Peyer's patch (tissue), 4 donors: Measurements from ENCODE around the gene KRT39. TPM values are rescaled to one million over a fixed set of nuclear protein-coding genes. Genes with fewer than 3 reads are reported as not detected.

Experiments used
- DNase-seq, 3 donors: peaks; one replicate each; pipeline ENCODE4 v3.0.0-alpha.2; 2017 to 2019
- H3K27ac ChIP-seq, 4 donors: fragments of 200-600 bp; sonication (generic); one replicate each; pipeline ENCODE4 v1.5.1; 2016 to 2019
- H3K27me3 ChIP-seq, 2 donors: fragments of 200-600 bp; sonication (generic); one replicate each; pipeline ENCODE4 v1.5.1; 2019
- H3K36me3 ChIP-seq, 3 donors: fragments of 200-600 bp; sonication (generic); one replicate each; pipeline ENCODE4 v1.5.1; 2016 to 2019
- H3K4me1 ChIP-seq, 4 donors: fragments of 200-600 bp; sonication (generic); one replicate each; pipeline ENCODE4 v1.5.1; 2016 to 2019
- H3K4me3 ChIP-seq, 4 donors: fragments of 200-600 bp; sonication (generic); 1 replicate in 3 of 4; 2 replicates in 1 of 4; pipeline ENCODE4 v1.5.1; 2016 to 2019; ENCODE audit warnings: mild to moderate bottlenecking in 1 of 4
- H3K9me3 ChIP-seq, 4 donors: fragments of 200-600 bp; sonication (generic); one replicate each; pipeline ENCODE4 v1.5.1; 2016 to 2019; ENCODE audit warnings: mild to moderate bottlenecking in 1 of 4
- CTCF ChIP-seq, 6 experiments: fragments of 450-650 bp in 4 of 6; fragments of 200-600 bp in 2 of 6; sonication (generic) in 1 of 6; IDR thresholded peaks; one replicate each; pipeline ENCODE4 v1.5.1; 2017 to 2019; ENCODE audit warnings: antibody characterized with exemption in 6 of 6, mild to moderate bottlenecking in 3 of 6, moderate library complexity in 1 of 6
- POLR2A ChIP-seq, 2 donors: fragments of 450-650 bp; IDR thresholded peaks; one replicate each; pipeline ENCODE4 v1.5.1; 2017; ENCODE audit warnings: antibody characterized with exemption in 2 of 2, mild to moderate bottlenecking in 2 of 2, moderate library complexity in 2 of 2
- total RNA-seq, 4 donors: library from RNA; depleted of rRNA; stranded (reverse); fragments of >200 nt; gene quantifications; one replicate each; pipeline ENCODE4 v1.1.0, GENCODE V29; 2016

The KRT39 gene
- total RNA-seq, 4 donors from 2014 or later: not detected

GRCh38 chr17:41010441-41010840, 43.7 kb upstream of the KRT39 start:
- no peak for TF ChIP-seq CTCF (IDR thresholded peaks at IDR 0.05)
- TF ChIP-seq POLR2A (IDR thresholded peaks at IDR 0.05): no peak
- Histone ChIP-seq H3K27ac (no peak overlapping the region), H3K4me1 (no peaks in the 10 kb centered on the region), H3K9me3 (no peaks in the 10 kb centered on the region), H3K4me3 (no peak overlapping the region), H3K36me3 (no peaks in the 10 kb centered on the region), H3K27me3 (no peaks in the 10 kb centered on the region)
- no peak for DNase-seq

- H3K27ac ChIP-seq: no peak overlapping the region
- DNase-seq: no peak
- H3K36me3 ChIP-seq: no peaks in the 10 kb centered on the region
- H3K4me3 ChIP-seq: no peak overlapping the region
- H3K4me1 ChIP-seq: no peaks in the 10 kb centered on the region
- TF ChIP-seq POLR2A (IDR thresholded peaks at IDR 0.05): no peak
- TF ChIP-seq CTCF (IDR thresholded peaks at IDR 0.05): no peak
- H3K27me3 ChIP-seq: no peaks in the 10 kb centered on the region
- H3K9me3 ChIP-seq: no peaks in the 10 kb centered on the region
Observed at GRCh38 chr17:41009936-41010335, 43.2 kb upstream of the KRT39 start.

- DNase-seq: no peak
- H3K36me3 ChIP-seq: no peaks in the 10 kb centered on the region
- no peaks in the 10 kb centered on the region for H3K4me1 ChIP-seq
- H3K27me3 ChIP-seq: no peaks in the 10 kb centered on the region
- no peak overlapping the region for H3K27ac ChIP-seq
- TF ChIP-seq POLR2A (IDR thresholded peaks at IDR 0.05) (no peak), CTCF (IDR thresholded peaks at IDR 0.05) (no peak)
- no peaks in the 10 kb centered on the region for H3K9me3 ChIP-seq
- H3K4me3 ChIP-seq: no peak overlapping the region
Observed at GRCh38 chr17:41009301-41009760, 42.6 kb upstream of the KRT39 start.

- Histone ChIP-seq H3K36me3 (no peaks in the 10 kb centered on the region), H3K4me1 (no peaks in the 10 kb centered on the region), H3K4me3 (no peak within 1 kb of the TSS), H3K9me3 (no peaks in the 10 kb centered on the region), H3K27ac (no peak within 1 kb of the TSS), H3K27me3 (no peaks in the 10 kb centered on the region)
- no peak for TF ChIP-seq POLR2A (IDR thresholded peaks at IDR 0.05)
- no peak for TF ChIP-seq CTCF (IDR thresholded peaks at IDR 0.05)
- no peak for DNase-seq
Observed at GRCh38 chr17:41008811-41009210, 42.1 kb upstream of the KRT39 start, which contains the start of gene KRTAP3-1. KRTAP3-1 (minus strand) TSS chr17:41009128; CDS start chr17:41009074, 54 bp downstream.

GRCh38 chr17:41004397-41004796, 37.6 kb upstream of the KRT39 start:
- TF ChIP-seq CTCF (IDR thresholded peaks at IDR 0.05) (no peak), POLR2A (IDR thresholded peaks at IDR 0.05) (no peak)
- H3K36me3 ChIP-seq: no peaks in the 10 kb centered on the region
- H3K4me3 ChIP-seq: no peak overlapping the region
- no peak overlapping the region for H3K27ac ChIP-seq
- H3K9me3 ChIP-seq: no peaks in the 10 kb centered on the region
- no peaks in the 10 kb centered on the region for H3K4me1 ChIP-seq
- no peaks in the 10 kb centered on the region for H3K27me3 ChIP-seq
- no peak for DNase-seq

- no peak overlapping the region for H3K27ac ChIP-seq
- no peak overlapping the region for H3K4me3 ChIP-seq
- H3K9me3 ChIP-seq: no peaks in the 10 kb centered on the region
- H3K27me3 ChIP-seq: no peaks in the 10 kb centered on the region
- H3K4me1 ChIP-seq: no peaks in the 10 kb centered on the region
- H3K36me3 ChIP-seq: no peaks in the 10 kb centered on the region
- DNase-seq: no peak
- TF ChIP-seq POLR2A (IDR thresholded peaks at IDR 0.05): no peak
- no peak for TF ChIP-seq CTCF (IDR thresholded peaks at IDR 0.05)
Observed at GRCh38 chr17:41003926-41004325, 37.2 kb upstream of the KRT39 start.
